K562 (cell line): Measurements from ENCODE around the gene WDR62. TPM values are rescaled to one million over a fixed set of nuclear protein-coding genes. Genes with fewer than 3 reads are reported as not detected.
A peak's percentile ranks its signal among the peaks of the same experiment; 100 is the strongest.

ENCODE experiments used
- ARID1B ChIP-seq: fragments of 450-650 bp; IDR thresholded peaks from 2 replicates; pipeline ENCODE4 v1.6.1; 2016; ENCODE audit warnings: antibody characterized with exemption, mild to moderate bottlenecking, inconsistent platforms
- C11orf30 ChIP-seq: fragments of 450-650 bp; IDR thresholded peaks from 2 replicates; pipeline ENCODE4 v1.6.1; 2016; ENCODE audit warnings: low read depth, mild to moderate bottlenecking
- COPS2 ChIP-seq: fragments of 450-650 bp; conservative IDR thresholded peaks from 2 replicates; pipeline ENCODE4 v1.6.1; 2016; ENCODE audit warnings: mild to moderate bottlenecking, moderate library complexity
- FOXA1 ChIP-seq: fragments of 450-650 bp; IDR thresholded peaks from 2 replicates; pipeline ENCODE4 v1.6.1; 2016; ENCODE audit warnings: mild to moderate bottlenecking, borderline replicate concordance
- MAFG ChIP-seq: fragments of 450-650 bp; conservative IDR thresholded peaks from 2 replicates; pipeline ENCODE4 v1.6.1; 2016; ENCODE audit warnings: missing genetic modification characterization, missing compliant biosample characterization
- MBD2 ChIP-seq: sonication (generic); IDR thresholded peaks from 2 replicates; pipeline ENCODE4 v1.6.1; 2016; ENCODE audit warnings: low read depth, borderline replicate concordance
- MCM2 ChIP-seq: fragments of 450-650 bp; IDR thresholded peaks from 2 replicates; pipeline ENCODE4 v1.6.1; 2017; ENCODE audit warnings: low read depth, mild to moderate bottlenecking
- MLX ChIP-seq, 2 experiments: fragments of 450-650 bp in 1 of 2; sonication (generic) in 1 of 2; formaldehyde crosslinking; conservative IDR thresholded peaks; 2 replicates each; pipeline versions ENCODE4 v1.4.0 to v1.8.1; 2020 to 2022; ENCODE audit warnings: mild to moderate bottlenecking in 1 of 2, missing genetic modification reagents in 1 of 2
- NCOA1 ChIP-seq: fragments of 450-650 bp; IDR thresholded peaks from 2 replicates; pipeline ENCODE4 v1.6.1; 2016; ENCODE audit warnings: low read depth
- NFATC3 ChIP-seq: fragments of 450-650 bp; IDR thresholded peaks from 2 replicates; pipeline ENCODE4 v1.6.1; 2017; ENCODE audit warnings: mild to moderate bottlenecking
- NFE2L1 ChIP-seq: fragments of 450-650 bp; IDR thresholded peaks from 2 replicates; pipeline ENCODE4 v1.6.1; 2016; ENCODE audit warnings: missing genetic modification characterization, low read depth, mild to moderate bottlenecking, missing compliant biosample characterization, moderate library complexity, borderline replicate concordance
- PYGO2 ChIP-seq: fragments of 450-650 bp; IDR thresholded peaks from 2 replicates; pipeline ENCODE4 v1.6.1; 2016; ENCODE audit warnings: mild to moderate bottlenecking, missing genetic modification characterization, moderate library complexity, missing compliant biosample characterization
- RFX1 ChIP-seq: fragments of 450-650 bp; IDR thresholded peaks from 2 replicates; pipeline ENCODE4 v1.6.1; 2016; ENCODE audit warnings: mild to moderate bottlenecking, moderate library complexity
- RFX7 ChIP-seq: fragments of 250-450 bp; sonication (Bioruptor Pico); IDR thresholded peaks from 2 replicates; pipeline ENCODE4 v1.5.1; 2021; ENCODE audit warnings: mild to moderate bottlenecking
- SUPT5H ChIP-seq: fragments of 450-650 bp; IDR thresholded peaks from 2 replicates; pipeline ENCODE4 v1.6.1; 2016
- THAP12 ChIP-seq: fragments of 250-450 bp; sonication (Bioruptor Pico); IDR thresholded peaks from 2 replicates; pipeline ENCODE4 v1.9.0; 2021; ENCODE audit warnings: mild to moderate bottlenecking, inconsistent platforms
- TRIM24 ChIP-seq, 2 experiments: fragments of 450-650 bp; IDR thresholded peaks; 2 replicates each; pipeline ENCODE4 v1.6.1; 2016
- ZBTB33 ChIP-seq: sonication (generic); formaldehyde crosslinking; IDR thresholded peaks from 2 replicates; pipeline ENCODE4 v1.8.1; 2023; ENCODE audit warnings: mild to moderate bottlenecking, missing genetic modification reagents
- ZFP91 ChIP-seq: sonication (generic); formaldehyde crosslinking; IDR thresholded peaks from 2 replicates; pipeline ENCODE4 v1.8.0; 2022; ENCODE audit warnings: mild to moderate bottlenecking, missing genetic modification reagents
- ZNF184 ChIP-seq: sonication (generic); formaldehyde crosslinking; IDR thresholded peaks from 2 replicates; pipeline ENCODE4 v1.5.0; 2020; ENCODE audit warnings: missing genetic modification reagents
- ZNF274 ChIP-seq: IDR thresholded peaks from 2 replicates; pipeline ENCODE4 v1.6.1; 2011; ENCODE audit warnings: low read depth, mild to moderate bottlenecking, low read length, moderate library complexity, borderline replicate concordance
- ZNF354B ChIP-seq: fragments of 250-450 bp; sonication (Bioruptor Pico); IDR thresholded peaks from 2 replicates; pipeline ENCODE4 v1.4.0; 2020
- ZNF644 ChIP-seq: fragments of 200-800 bp; sonication (Bioruptor generic); IDR thresholded peaks from 2 replicates; pipeline ENCODE4 v1.6.1; 2016; ENCODE audit warnings: low read depth, missing genetic modification characterization, missing compliant biosample characterization
- ZNF695 ChIP-seq: fragments of 450-650 bp; formaldehyde crosslinking; IDR thresholded peaks from 2 replicates; pipeline ENCODE4 v1.4.0; 2020; ENCODE audit warnings: mild to moderate bottlenecking, moderate library complexity
- polyA plus RNA-seq, 8 experiments: library from polyadenylated mRNA; depleted of rRNA in 4 of 8; stranded (reverse) in 5 of 8; unstranded in 3 of 8; fragments of >200 nt; fragmentation: Nextera tagmentation in 2 of 8; fragmentation: Illumina TruSeq in 1 of 8; extraction: Ambion mirVana in 2 of 8; extraction: Trizol in 1 of 8; gene quantifications; 2 replicates each; pipeline versions ENCODE4 v1.2.1 to v1.2.3, GENCODE V29; 2011 to 2014; ENCODE audit warnings: inconsistent platforms in 1 of 8, missing spikeins in 1 of 8
- total RNA-seq, 7 experiments: library from RNA; depleted of rRNA in 6 of 7; stranded (reverse); fragments of >200 nt in 6 of 7; fragmentation: Illumina TruSeq in 2 of 7; extraction: Trizol in 2 of 7; gene quantifications; 2 replicates each; pipeline versions ENCODE4 v1.2.1 to v1.2.3, GENCODE V29; 2011 to 2021; ENCODE audit warnings: low replicate concordance in 1 of 7

The WDR62 gene
- total and polyA plus RNA-seq, 9 of the 15 experiments (the other 6 are each of a cell fraction or from before 2014, with no cell fraction given), result 0.35 to 32.8 (median 14.4) TPM

- TF ChIP-seq MCM2, result no peak
- no peak for TF ChIP-seq ZNF274
- TF ChIP-seq MBD2, result peak; percentile 87; the same call in 1 of the 2 replicates
- no peak for TF ChIP-seq COPS2
- TF ChIP-seq MLX (CRISPR knock-in tag; conservative IDR thresholded peaks at IDR 0.05), result no peak
- no peak for TF ChIP-seq MAFG (tag)
- TF ChIP-seq SUPT5H, result peak; percentile 85
- TF ChIP-seq PYGO2 (tag), result no peak
- no peak for TF ChIP-seq ZNF184
- no peak for TF ChIP-seq NCOA1
- no peak; the same call in 1 of the 2 replicates for TF ChIP-seq C11orf30
- TF ChIP-seq NFATC3, result no peak
- TF ChIP-seq ARID1B, result no peak
- TF ChIP-seq ZNF354B (CRISPR knock-in tag), result no peak
- TF ChIP-seq ZNF695 (CRISPR knock-in tag), result no peak
- TF ChIP-seq TRIM24 (IDR thresholded peaks at IDR 0.05), result peak in 1 of 2 experiments; percentile 30; a peak in 1 of 4 replicates
- TF ChIP-seq RFX7 (CRISPR knock-in tag), result no peak
- no peak for TF ChIP-seq NFE2L1 (tag)
- no peak; the same call in 1 of the 2 replicates for TF ChIP-seq THAP12
- no peak for TF ChIP-seq ZFP91 (CRISPR knock-in tag)
- TF ChIP-seq ZBTB33 (CRISPR knock-in tag), result no peak
- no peak for TF ChIP-seq FOXA1
- no peak for TF ChIP-seq ZNF644 (tag)
- no peak for TF ChIP-seq RFX1
Measured at GRCh38 chr19:36054733-36055686, at the start of gene WDR62 (continued).
